ENCODE data around the gene CEP131. TPM values are rescaled to one million over a fixed set of nuclear protein-coding genes. Genes with fewer than 3 reads are reported as not detected.

The CEP131 gene
- total and polyA plus RNA-seq, 7 donors = 3.7 to 8.6 (median 4.9) TPM

GRCh38 chr17:81218991-81219390 lies 3.8 kb downstream of the CEP131 start:
- Histone ChIP-seq H3K36me3 (ENCODE audit: insufficient read depth in 1 of 2, low read depth in 1 of 2) (peaks cover 0 to 7% of the 10 kb centered on the region in 2 donors), H3K4me3 (no peak overlapping the region), H3K4me1 (peaks cover 18% of the 10 kb centered on the region), H3K27ac (no peak overlapping the region), H3K27me3 (ENCODE audit: insufficient read depth in 3 of 3, low read length in 2 of 3) (no peaks in the 10 kb centered on the region), H3K9me3 (no peaks in the 10 kb centered on the region)
- intact Hi-C loops (cut with DNase I) = no loop called here
- DNase-seq = no peak
- no peak for ATAC-seq
- TF ChIP-seq, protein P1, sequence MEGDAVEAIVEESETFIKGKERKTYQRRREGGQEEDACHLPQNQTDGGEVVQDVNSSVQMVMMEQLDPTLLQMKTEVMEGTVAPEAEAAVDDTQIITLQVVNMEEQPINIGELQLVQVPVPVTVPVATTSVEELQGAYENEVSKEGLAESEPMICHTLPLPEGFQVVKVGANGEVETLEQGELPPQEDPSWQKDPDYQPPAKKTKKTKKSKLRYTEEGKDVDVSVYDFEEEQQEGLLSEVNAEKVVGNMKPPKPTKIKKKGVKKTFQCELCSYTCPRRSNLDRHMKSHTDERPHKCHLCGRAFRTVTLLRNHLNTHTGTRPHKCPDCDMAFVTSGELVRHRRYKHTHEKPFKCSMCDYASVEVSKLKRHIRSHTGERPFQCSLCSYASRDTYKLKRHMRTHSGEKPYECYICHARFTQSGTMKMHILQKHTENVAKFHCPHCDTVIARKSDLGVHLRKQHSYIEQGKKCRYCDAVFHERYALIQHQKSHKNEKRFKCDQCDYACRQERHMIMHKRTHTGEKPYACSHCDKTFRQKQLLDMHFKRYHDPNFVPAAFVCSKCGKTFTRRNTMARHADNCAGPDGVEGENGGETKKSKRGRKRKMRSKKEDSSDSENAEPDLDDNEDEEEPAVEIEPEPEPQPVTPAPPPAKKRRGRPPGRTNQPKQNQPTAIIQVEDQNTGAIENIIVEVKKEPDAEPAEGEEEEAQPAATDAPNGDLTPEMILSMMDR (IDR thresholded peaks at IDR 0.05) = no peak
- 93 to 95% (median 95%) methylated on average over 11 of the region's 11 CpGs for WGBS, 3 donors

GRCh38 chr17:81218459-81218858 lies 4.3 kb downstream of the CEP131 start:
- peaks cover 0 to 7% of the 10 kb centered on the region in 2 donors for H3K36me3 ChIP-seq (ENCODE audit: insufficient read depth in 1 of 2, low read depth in 1 of 2)
- WGBS, 3 donors = 92 to 95% (median 93%) methylated on average over 13 of the region's 13 CpGs
- no peaks in the 10 kb centered on the region for H3K27me3 ChIP-seq (ENCODE audit: insufficient read depth in 3 of 3, low read length in 2 of 3)
- H3K4me1 ChIP-seq = peaks cover 14% of the 10 kb centered on the region
- TF ChIP-seq, protein P1 (IDR thresholded peaks at IDR 0.05) = no peak
- intact Hi-C loops (cut with DNase I) = no loop called here
- H3K27ac ChIP-seq = no peak overlapping the region
- no peak for ATAC-seq
- no peaks in the 10 kb centered on the region for H3K9me3 ChIP-seq
- no peak overlapping the region for H3K4me3 ChIP-seq
- no peak for DNase-seq

GRCh38 chr17:81217491-81217890 lies 5.3 kb downstream of the CEP131 start:
- Histone ChIP-seq H3K4me1 (peaks cover 10% of the 10 kb centered on the region), H3K27me3 (ENCODE audit: insufficient read depth in 3 of 3, low read length in 2 of 3) (no peaks in the 10 kb centered on the region), H3K9me3 (no peaks in the 10 kb centered on the region), H3K4me3 (no peak overlapping the region), H3K27ac (no peak overlapping the region), H3K36me3 (ENCODE audit: insufficient read depth in 1 of 2, low read depth in 1 of 2) (peaks cover 0 to 7% of the 10 kb centered on the region in 2 donors)
- DNase-seq (no peak), ATAC-seq (no peak)
- TF ChIP-seq, protein P1 (IDR thresholded peaks at IDR 0.05) = no peak
- 57 to 72% (median 59%) methylated on average over 18 of the region's 18 CpGs for WGBS, 3 donors
- intact Hi-C loops (cut with DNase I) = no loop called here

DNA sequence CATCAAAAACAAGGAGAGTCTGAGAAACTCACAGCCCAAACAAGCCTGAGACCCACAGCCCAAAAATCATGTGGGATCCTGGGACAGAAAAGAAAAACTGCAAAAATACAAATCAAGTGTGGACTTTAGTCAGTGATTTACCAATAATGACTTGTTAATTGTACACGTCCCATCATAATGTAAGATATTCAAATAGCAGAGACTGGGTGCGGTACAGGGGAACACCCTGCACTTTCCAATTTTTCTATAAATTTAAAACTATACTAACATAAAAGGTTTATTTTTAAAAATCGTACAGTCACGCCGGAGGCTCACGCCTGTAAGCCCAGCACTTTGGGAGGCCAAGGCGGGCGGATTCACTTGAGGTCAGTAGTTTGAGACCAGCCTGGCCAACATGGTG lies 8.8 kb downstream of the CEP131 start:
- 95 to 97% (median 97%) methylated on average over 8 of the region's 8 CpGs for WGBS, 3 donors
- Histone ChIP-seq H3K9me3 (no peaks in the 10 kb centered on the region), H3K4me3 (no peak overlapping the region), H3K4me1 (no peaks in the 10 kb centered on the region), H3K27me3 (ENCODE audit: insufficient read depth in 3 of 3, low read length in 2 of 3) (no peaks in the 10 kb centered on the region), H3K36me3 (ENCODE audit: insufficient read depth in 1 of 2, low read depth in 1 of 2) (no peaks in the 10 kb centered on the region), H3K27ac (no peak overlapping the region)
- TF ChIP-seq, protein P1 (IDR thresholded peaks at IDR 0.05) = no peak
- DNase-seq = no peak
- no peak for ATAC-seq
- intact Hi-C loops (cut with DNase I) = no loop called here

GRCh38 chr17:81212365-81212764 lies 10.4 kb downstream of the CEP131 start:
- intact Hi-C loops (cut with DNase I) = no loop called here
- H3K4me3 ChIP-seq = no peak overlapping the region
- ATAC-seq (no peak), DNase-seq (no peak)
- no peaks in the 10 kb centered on the region for H3K27me3 ChIP-seq (ENCODE audit: insufficient read depth in 3 of 3, low read length in 2 of 3)
- no peaks in the 10 kb centered on the region for H3K9me3 ChIP-seq
- TF ChIP-seq, protein P1 (IDR thresholded peaks at IDR 0.05) = no peak
- WGBS, 3 donors = 94 to 99% (median 95%) methylated on average over 9 of the region's 9 CpGs
- no peaks in the 10 kb centered on the region for H3K4me1 ChIP-seq
- H3K27ac ChIP-seq = no peak overlapping the region
- no peaks in the 10 kb centered on the region for H3K36me3 ChIP-seq (ENCODE audit: insufficient read depth in 1 of 2, low read depth in 1 of 2)
